ENCODE measurements around the gene NDRG4.

NDRG4 gene

DNA sequence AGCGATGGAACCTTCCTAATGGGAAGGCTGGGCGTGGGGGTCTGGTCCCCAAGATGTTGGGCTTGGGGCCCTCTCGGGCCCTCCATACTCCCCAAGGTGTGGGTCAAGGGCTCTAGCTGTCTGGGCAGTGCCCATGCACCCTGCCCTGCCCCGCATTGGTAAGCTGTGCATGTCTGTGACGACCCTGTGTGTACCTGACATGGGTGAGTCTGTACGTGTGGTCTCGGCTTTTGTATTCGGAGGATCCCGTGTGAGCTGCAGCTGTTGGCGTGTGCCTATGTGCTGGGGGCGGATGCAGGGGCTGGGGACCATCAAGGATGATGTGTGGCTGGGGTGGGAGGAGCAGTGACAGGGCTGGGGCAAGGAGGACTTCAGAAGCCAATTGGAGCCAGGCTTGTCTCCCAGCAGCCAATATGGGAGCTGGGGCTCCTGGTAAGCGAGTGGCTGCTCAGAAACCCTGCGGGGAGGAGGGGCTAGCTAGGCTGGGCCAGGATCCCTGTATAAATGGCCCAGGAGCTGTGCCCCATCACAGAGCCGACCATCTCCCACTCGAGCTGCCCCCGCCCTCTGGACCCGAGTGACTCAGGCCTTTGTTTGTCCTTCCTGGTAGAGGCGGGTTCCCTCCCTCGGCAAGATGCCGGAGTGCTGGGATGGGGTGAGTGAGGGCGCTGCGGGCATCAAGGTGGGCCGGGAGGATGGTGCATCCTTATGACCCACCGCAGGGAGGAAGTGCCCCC lies at the start of gene NDRG4:
NDRG4 (plus strand) TSS at position 529 of the 737 bp plus-strand sequence; CDS start at position 635, 106 bp downstream.
- no peak within 1 kb of the TSS for H3K27ac ChIP-seq (ENCODE audit: low read length)
- no peaks in the 10 kb centered on the region for H3K36me3 ChIP-seq (ENCODE audit: control insufficient read depth, low read depth, low read length)
- peak within 1 kb of the TSS; percentile 66 for H3K4me3 ChIP-seq (ENCODE audit: low read length)
- H3K4me1 ChIP-seq (ENCODE audit: control insufficient read depth, low read depth, low read length): peaks cover 17% of the 10 kb centered on the region
- H3K27me3 ChIP-seq (ENCODE audit: control insufficient read depth, insufficient read depth, low read length): peaks cover 27% of the 10 kb centered on the region
- H3K9ac ChIP-seq (ENCODE audit: low read length): peak within 1 kb of the TSS; percentile 43
- no peaks in the 10 kb centered on the region for H3K9me3 ChIP-seq (ENCODE audit: control insufficient read depth, low read depth, low read length)

DNA sequence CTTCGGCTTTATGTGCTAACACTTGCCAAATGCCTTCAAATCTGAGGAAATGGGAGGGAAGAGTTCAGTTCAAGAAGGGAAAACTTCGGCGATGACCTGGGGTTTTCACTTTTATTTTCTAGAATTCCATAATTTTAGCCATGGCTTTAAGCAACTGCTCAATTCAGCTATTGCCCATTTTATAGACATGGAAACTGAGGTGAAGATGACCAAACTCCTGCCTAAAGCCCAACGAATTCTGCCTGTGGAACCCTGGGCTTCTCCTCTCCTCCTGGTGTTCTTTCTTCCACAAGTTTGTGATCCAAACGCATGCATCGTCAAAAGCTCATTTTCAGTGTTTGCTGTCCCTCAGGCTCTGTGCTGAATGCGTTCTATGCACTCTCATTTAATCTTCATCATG lies 49.4 kb upstream of the NDRG4 start:
- no peaks in the 10 kb centered on the region for H3K9me3 ChIP-seq (ENCODE audit: control insufficient read depth, low read depth, low read length)
- no peak overlapping the region for H3K9ac ChIP-seq (ENCODE audit: low read length)
- no peak overlapping the region for H3K4me3 ChIP-seq (ENCODE audit: low read length)
- H3K36me3 ChIP-seq (ENCODE audit: control insufficient read depth, low read depth, low read length): no peaks in the 10 kb centered on the region
- no peaks in the 10 kb centered on the region for H3K4me1 ChIP-seq (ENCODE audit: control insufficient read depth, low read depth, low read length)
- H3K27ac ChIP-seq (ENCODE audit: low read length): no peak overlapping the region
- no peaks in the 10 kb centered on the region for H3K27me3 ChIP-seq (ENCODE audit: control insufficient read depth, insufficient read depth, low read length)

GRCh38 chr16:58451265-58451689 lies 48.7 kb upstream of the NDRG4 start:
- no peak overlapping the region for H3K4me3 ChIP-seq (ENCODE audit: low read length)
- no peaks in the 10 kb centered on the region for H3K27me3 ChIP-seq (ENCODE audit: control insufficient read depth, insufficient read depth, low read length)
- no peak overlapping the region for H3K27ac ChIP-seq (ENCODE audit: low read length)
- no peaks in the 10 kb centered on the region for H3K4me1 ChIP-seq (ENCODE audit: control insufficient read depth, low read depth, low read length)
- no peaks in the 10 kb centered on the region for H3K36me3 ChIP-seq (ENCODE audit: control insufficient read depth, low read depth, low read length)
- H3K9ac ChIP-seq (ENCODE audit: low read length): no peak overlapping the region
- no peaks in the 10 kb centered on the region for H3K9me3 ChIP-seq (ENCODE audit: control insufficient read depth, low read depth, low read length)

GRCh38 chr16:58451945-58452401 lies 48.0 kb upstream of the NDRG4 start:
- Histone ChIP-seq H3K9me3 (ENCODE audit: control insufficient read depth, low read depth, low read length) (no peaks in the 10 kb centered on the region), H3K9ac (ENCODE audit: low read length) (no peak overlapping the region), H3K4me1 (ENCODE audit: control insufficient read depth, low read depth, low read length) (no peaks in the 10 kb centered on the region), H3K4me3 (ENCODE audit: low read length) (no peak overlapping the region), H3K27ac (ENCODE audit: low read length) (no peak overlapping the region), H3K36me3 (ENCODE audit: control insufficient read depth, low read depth, low read length) (no peaks in the 10 kb centered on the region), H3K27me3 (ENCODE audit: control insufficient read depth, insufficient read depth, low read length) (no peaks in the 10 kb centered on the region)

DNA sequence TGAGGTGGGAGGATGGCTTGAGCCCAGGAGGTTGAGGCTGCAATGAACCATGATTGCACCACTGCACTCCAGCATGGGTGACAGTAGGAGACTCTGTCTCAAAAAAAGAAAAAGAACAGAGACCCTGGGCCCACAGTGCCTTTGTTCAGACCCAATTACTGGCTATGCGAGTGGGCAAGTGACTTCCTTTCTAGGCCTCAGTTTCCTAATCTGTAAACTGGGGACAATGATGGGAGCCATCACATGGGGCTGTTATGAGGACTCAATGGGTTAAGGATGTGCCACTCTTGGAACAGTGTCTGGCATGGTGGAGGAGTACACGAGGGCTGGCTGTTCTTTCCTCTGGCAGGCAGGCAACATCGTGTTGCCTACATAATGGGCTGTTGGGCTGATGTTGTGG lies 47.3 kb upstream of the NDRG4 start:
- H3K27ac ChIP-seq (ENCODE audit: low read length): no peak overlapping the region
- H3K4me1 ChIP-seq (ENCODE audit: control insufficient read depth, low read depth, low read length): no peaks in the 10 kb centered on the region

DNA sequence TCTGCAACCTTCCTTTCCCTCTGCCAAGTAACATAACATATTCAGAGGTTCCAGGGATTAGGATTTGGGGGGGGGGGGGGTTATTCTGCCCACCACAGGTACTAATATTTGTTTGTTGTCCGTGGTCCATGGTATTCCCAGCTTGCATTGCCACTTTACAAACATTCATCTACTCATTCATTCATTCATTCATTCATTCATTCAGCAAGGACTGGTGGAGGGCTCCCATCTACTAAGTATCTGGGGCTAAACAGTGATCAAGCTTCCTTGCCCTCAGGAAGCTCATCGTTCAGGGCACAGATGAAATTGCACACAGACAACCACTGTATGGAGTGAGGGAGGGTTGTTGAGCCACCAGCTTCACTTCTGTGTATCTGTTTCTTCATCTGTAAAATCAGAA lies 45.8 kb upstream of the NDRG4 start:
- Histone ChIP-seq H3K4me3 (ENCODE audit: low read length) (no peak overlapping the region), H3K27ac (ENCODE audit: low read length) (no peak overlapping the region), H3K36me3 (ENCODE audit: control insufficient read depth, low read depth, low read length) (no peaks in the 10 kb centered on the region), H3K9me3 (ENCODE audit: control insufficient read depth, low read depth, low read length) (no peaks in the 10 kb centered on the region), H3K4me1 (ENCODE audit: control insufficient read depth, low read depth, low read length) (no peaks in the 10 kb centered on the region), H3K9ac (ENCODE audit: low read length) (no peak overlapping the region), H3K27me3 (ENCODE audit: control insufficient read depth, insufficient read depth, low read length) (no peaks in the 10 kb centered on the region)

More for the DNA sequence above, 47.3 kb upstream of the NDRG4 start:
- H3K9me3 ChIP-seq (ENCODE audit: control insufficient read depth, low read depth, low read length): no peaks in the 10 kb centered on the region
- H3K9ac ChIP-seq (ENCODE audit: low read length): no peak overlapping the region
- no peaks in the 10 kb centered on the region for H3K27me3 ChIP-seq (ENCODE audit: control insufficient read depth, insufficient read depth, low read length)
- no peak overlapping the region for H3K4me3 ChIP-seq (ENCODE audit: low read length)
- no peaks in the 10 kb centered on the region for H3K36me3 ChIP-seq (ENCODE audit: control insufficient read depth, low read depth, low read length)

DNA sequence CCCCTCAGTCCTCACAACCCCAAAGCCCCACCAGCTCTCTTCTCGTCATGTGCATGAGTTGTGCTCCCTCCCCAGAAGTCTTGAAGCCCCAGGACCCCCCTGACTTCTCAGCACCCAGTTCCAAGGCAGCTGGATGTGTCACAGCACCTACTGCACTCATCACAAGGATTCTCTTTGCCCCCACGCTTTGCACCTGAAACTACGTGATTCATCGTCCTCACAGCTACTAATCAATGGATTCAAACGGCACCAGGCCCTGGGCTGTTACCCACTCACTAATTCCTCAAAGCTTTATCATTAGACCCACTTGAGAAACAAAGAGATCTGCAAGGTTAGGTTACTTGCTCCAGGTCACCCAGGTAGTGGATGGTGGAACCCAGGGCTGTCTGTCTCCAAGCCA lies 45.1 kb upstream of the NDRG4 start:
- H3K4me3 ChIP-seq (ENCODE audit: low read length): no peak overlapping the region
- H3K9ac ChIP-seq (ENCODE audit: low read length): no peak overlapping the region
- H3K27me3 ChIP-seq (ENCODE audit: control insufficient read depth, insufficient read depth, low read length): no peaks in the 10 kb centered on the region
- no peaks in the 10 kb centered on the region for H3K4me1 ChIP-seq (ENCODE audit: control insufficient read depth, low read depth, low read length)
- no peak overlapping the region for H3K27ac ChIP-seq (ENCODE audit: low read length)
- no peaks in the 10 kb centered on the region for H3K9me3 ChIP-seq (ENCODE audit: control insufficient read depth, low read depth, low read length)
- no peaks in the 10 kb centered on the region for H3K36me3 ChIP-seq (ENCODE audit: control insufficient read depth, low read depth, low read length)

- Histone ChIP-seq H3K9me3 (ENCODE audit: control insufficient read depth, low read depth, low read length) (no peaks in the 10 kb centered on the region), H3K27ac (ENCODE audit: low read length) (no peak overlapping the region), H3K27me3 (ENCODE audit: control insufficient read depth, insufficient read depth, low read length) (no peaks in the 10 kb centered on the region), H3K4me1 (ENCODE audit: control insufficient read depth, low read depth, low read length) (no peaks in the 10 kb centered on the region), H3K36me3 (ENCODE audit: control insufficient read depth, low read depth, low read length) (no peaks in the 10 kb centered on the region), H3K4me3 (ENCODE audit: low read length) (no peak overlapping the region), H3K9ac (ENCODE audit: low read length) (no peak overlapping the region)
Measured at GRCh38 chr16:58455750-58456149, 44.2 kb upstream of the NDRG4 start.

- Histone ChIP-seq H3K27me3 (ENCODE audit: control insufficient read depth, insufficient read depth, low read length) (peaks cover 3% of the 10 kb centered on the region), H3K4me1 (ENCODE audit: control insufficient read depth, low read depth, low read length) (no peaks in the 10 kb centered on the region), H3K9me3 (ENCODE audit: control insufficient read depth, low read depth, low read length) (no peaks in the 10 kb centered on the region), H3K4me3 (ENCODE audit: low read length) (no peak overlapping the region), H3K27ac (ENCODE audit: low read length) (no peak overlapping the region), H3K36me3 (ENCODE audit: control insufficient read depth, low read depth, low read length) (no peaks in the 10 kb centered on the region), H3K9ac (ENCODE audit: low read length) (no peak overlapping the region)
Measured at GRCh38 chr16:58456193-58456592, 43.8 kb upstream of the NDRG4 start.

- Histone ChIP-seq H3K27me3 (ENCODE audit: control insufficient read depth, insufficient read depth, low read length) (peaks cover 24% of the 10 kb centered on the region), H3K4me3 (ENCODE audit: low read length) (no peak overlapping the region), H3K27ac (ENCODE audit: low read length) (no peak overlapping the region), H3K9me3 (ENCODE audit: control insufficient read depth, low read depth, low read length) (no peaks in the 10 kb centered on the region), H3K36me3 (ENCODE audit: control insufficient read depth, low read depth, low read length) (no peaks in the 10 kb centered on the region), H3K9ac (ENCODE audit: low read length) (no peak overlapping the region), H3K4me1 (ENCODE audit: control insufficient read depth, low read depth, low read length) (no peaks in the 10 kb centered on the region)
Measured at GRCh38 chr16:58458606-58459343, 41.2 kb upstream of the NDRG4 start.

DNA sequence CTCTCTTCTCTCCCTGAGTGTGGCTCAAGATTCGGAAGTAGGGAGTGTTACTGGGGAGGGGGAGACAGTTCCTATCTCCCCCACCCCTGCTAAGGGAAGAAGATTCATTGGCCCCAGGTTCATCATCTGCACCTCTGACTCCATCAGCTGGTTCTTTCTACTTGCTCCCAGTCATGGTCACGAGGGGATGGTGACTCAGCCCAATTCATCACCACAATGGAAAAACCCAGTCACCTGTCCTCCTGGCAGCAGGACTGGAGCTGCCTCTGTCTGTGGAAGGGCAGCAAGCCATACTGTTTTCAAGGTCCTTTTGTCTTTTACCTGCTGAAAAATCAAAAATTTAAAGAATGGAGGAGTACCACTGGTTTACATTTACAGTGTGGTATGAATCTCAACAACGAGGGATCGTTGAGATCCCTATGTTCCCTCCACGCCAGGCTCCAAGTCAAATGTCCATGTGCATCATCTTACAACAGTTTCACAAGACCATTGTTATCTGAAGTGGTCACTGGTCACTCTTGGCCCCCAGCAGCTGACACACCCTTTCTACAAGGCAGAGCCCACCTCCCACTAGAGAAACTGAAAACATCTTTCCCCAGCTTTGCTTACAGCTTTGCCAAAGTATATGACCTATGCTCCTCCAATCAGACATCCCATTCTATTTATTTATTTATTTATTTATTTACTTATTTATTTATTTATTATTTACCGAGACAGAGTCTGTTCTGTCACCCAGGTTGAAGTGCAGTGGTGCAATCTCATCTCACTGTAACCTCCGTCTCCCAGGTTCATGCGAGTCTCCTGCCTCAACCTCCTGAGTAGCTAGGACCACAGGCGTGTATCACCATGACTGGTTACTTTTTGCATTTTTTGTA lies 40.4 kb upstream of the NDRG4 start:
- Histone ChIP-seq H3K9me3 (ENCODE audit: control insufficient read depth, low read depth, low read length) (no peaks in the 10 kb centered on the region), H3K9ac (ENCODE audit: low read length) (no peak overlapping the region), H3K4me3 (ENCODE audit: low read length) (no peak overlapping the region), H3K36me3 (ENCODE audit: control insufficient read depth, low read depth, low read length) (no peaks in the 10 kb centered on the region), H3K27me3 (ENCODE audit: control insufficient read depth, insufficient read depth, low read length) (peaks cover 32% of the 10 kb centered on the region), H3K4me1 (ENCODE audit: control insufficient read depth, low read depth, low read length) (peaks cover under 1% of the 10 kb centered on the region), H3K27ac (ENCODE audit: low read length) (no peak overlapping the region)
